Thyroid gland (tissue), 4 donors: Measurements from ENCODE around the gene KATNA1. TPM values are rescaled to one million over a fixed set of nuclear protein-coding genes. Genes with fewer than 3 reads are reported as not detected.

Source experiments
- DNase-seq, 2 donors: peaks; one replicate each; pipeline ENCODE4 v3.0.0-alpha.2; 2019
- H3K27ac ChIP-seq, 3 donors: fragments of 200-600 bp; sonication (generic); 1 replicate in 2 of 3; 2 replicates in 1 of 3; pipeline ENCODE4 v1.5.1; 2016 to 2019; ENCODE audit warnings: mild to moderate bottlenecking in 1 of 3, moderate library complexity in 1 of 3
- H3K27me3 ChIP-seq: fragments of 200-600 bp; sonication (generic); one replicate; pipeline ENCODE4 v1.5.1; 2019
- H3K36me3 ChIP-seq, 2 donors: fragments of 200-600 bp; sonication (generic); one replicate each; pipeline ENCODE4 v1.5.1; 2016 to 2019
- H3K4me1 ChIP-seq, 2 donors: fragments of 200-600 bp; sonication (generic); one replicate each; pipeline ENCODE4 v1.5.1; 2017 to 2019
- H3K4me3 ChIP-seq, 3 donors: fragments of 200-600 bp; sonication (generic); replicated peaks in 1 of 3; 1 replicate in 2 of 3; 2 replicates in 1 of 3; pipeline ENCODE4 v1.5.1; 2016; ENCODE audit warnings: mild to moderate bottlenecking in 1 of 3
- H3K9me3 ChIP-seq: fragments of 200-600 bp; sonication (generic); one replicate; pipeline ENCODE4 v1.5.1; 2017
- POLR2A ChIP-seq, 2 donors: fragments of 450-650 bp; IDR thresholded peaks; one replicate each; pipeline ENCODE4 v1.6.1; 2017; ENCODE audit warnings: antibody characterized with exemption in 2 of 2, mild to moderate bottlenecking in 2 of 2, moderate library complexity in 1 of 2
- WGBS, 2 donors: methylation state at CpG; one replicate each; pipeline ENCODE4 v1.1.5; 2017; 5-methylcytosine and 5-hydroxymethylcytosine counted together
- intact Hi-C: fragments of 100-400 bp; cut with DNase I; formaldehyde crosslinking; loops from one replicate; pipeline ENCODE4 v1.15.1; 2023
- total RNA-seq, 4 donors: library from RNA; depleted of rRNA; stranded (reverse); fragments of >200 nt; gene quantifications; one replicate each; pipeline ENCODE4 v1.2.3, GENCODE V29; 2016
- TF ChIP-seq, protein P1 (sequence below), 6 experiments: fragments of 200-600 bp in 3 of 6; fragments of 450-650 bp in 3 of 6; sonication (generic) in 3 of 6; IDR thresholded peaks; one replicate each; pipeline ENCODE4 v1.5.1; 2016 to 2019; ENCODE audit warnings: antibody characterized with exemption in 6 of 6, mild to moderate bottlenecking in 2 of 6, inconsistent platforms in 1 of 6, moderate library complexity in 1 of 6

The KATNA1 gene
- total RNA-seq, 4 donors from 2014 or later = 17.8 to 21.6 (median 18.4) TPM

DNA sequence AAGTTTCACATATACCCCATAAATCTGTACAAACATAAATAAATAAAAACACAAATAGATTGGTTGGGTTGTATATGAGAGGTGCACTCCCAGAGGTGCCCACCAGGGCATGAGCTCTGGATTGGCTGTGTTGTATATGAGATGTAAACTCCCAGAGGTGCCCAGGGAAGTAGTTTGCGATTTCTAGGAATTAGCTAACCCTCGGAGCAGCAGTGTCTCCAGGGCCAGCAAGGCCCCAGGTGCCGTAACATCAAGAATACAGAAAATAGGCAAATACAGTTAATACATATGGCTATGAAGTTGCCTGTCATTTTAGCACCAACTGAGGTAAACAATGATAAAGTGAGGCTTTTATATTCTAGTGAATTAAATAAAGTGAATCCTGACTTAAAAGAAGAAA lies 87.8 kb downstream of the KATNA1 start:
- no peak overlapping the region for H3K4me3 ChIP-seq
- no peaks in the 10 kb centered on the region for H3K27me3 ChIP-seq
- TF ChIP-seq, protein P1, sequence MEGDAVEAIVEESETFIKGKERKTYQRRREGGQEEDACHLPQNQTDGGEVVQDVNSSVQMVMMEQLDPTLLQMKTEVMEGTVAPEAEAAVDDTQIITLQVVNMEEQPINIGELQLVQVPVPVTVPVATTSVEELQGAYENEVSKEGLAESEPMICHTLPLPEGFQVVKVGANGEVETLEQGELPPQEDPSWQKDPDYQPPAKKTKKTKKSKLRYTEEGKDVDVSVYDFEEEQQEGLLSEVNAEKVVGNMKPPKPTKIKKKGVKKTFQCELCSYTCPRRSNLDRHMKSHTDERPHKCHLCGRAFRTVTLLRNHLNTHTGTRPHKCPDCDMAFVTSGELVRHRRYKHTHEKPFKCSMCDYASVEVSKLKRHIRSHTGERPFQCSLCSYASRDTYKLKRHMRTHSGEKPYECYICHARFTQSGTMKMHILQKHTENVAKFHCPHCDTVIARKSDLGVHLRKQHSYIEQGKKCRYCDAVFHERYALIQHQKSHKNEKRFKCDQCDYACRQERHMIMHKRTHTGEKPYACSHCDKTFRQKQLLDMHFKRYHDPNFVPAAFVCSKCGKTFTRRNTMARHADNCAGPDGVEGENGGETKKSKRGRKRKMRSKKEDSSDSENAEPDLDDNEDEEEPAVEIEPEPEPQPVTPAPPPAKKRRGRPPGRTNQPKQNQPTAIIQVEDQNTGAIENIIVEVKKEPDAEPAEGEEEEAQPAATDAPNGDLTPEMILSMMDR (IDR thresholded peaks at IDR 0.05) = peak in 4 of 6 experiments; percentile 8 to 49 (median 18)
- no peak for TF ChIP-seq POLR2A (IDR thresholded peaks at IDR 0.05)
- intact Hi-C loops = loop anchor here (10.0 kb wide), 2 partner anchors 174 to 304 kb away; partner anchors contain the start of gene LRP11
- WGBS, 2 donors = 57% methylated on average over 3 of the region's 3 CpGs
- no peak for DNase-seq
- no peaks in the 10 kb centered on the region for H3K36me3 ChIP-seq
- H3K9me3 ChIP-seq = no peaks in the 10 kb centered on the region
- H3K27ac ChIP-seq = no peak overlapping the region
- H3K4me1 ChIP-seq = no peaks in the 10 kb centered on the region

DNA sequence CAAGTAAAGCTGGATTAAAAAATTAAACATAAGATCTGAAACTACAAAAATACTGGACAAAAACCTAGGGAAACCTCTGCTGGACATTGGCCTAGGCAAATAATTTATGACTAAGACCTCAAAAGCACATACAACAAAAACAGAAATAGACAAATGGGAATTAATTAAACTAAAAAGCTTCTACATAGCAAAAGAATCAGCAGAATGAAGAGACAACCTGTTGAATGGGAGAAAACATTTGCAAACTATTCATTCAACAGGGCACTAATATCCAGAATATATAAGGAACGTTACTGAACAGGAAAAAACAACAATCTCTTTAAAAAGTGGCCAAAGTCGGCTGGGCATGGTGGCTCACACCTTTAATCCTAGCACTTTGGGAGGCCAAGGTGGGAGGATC lies 89.1 kb downstream of the KATNA1 start:
- TF ChIP-seq, protein P1 (IDR thresholded peaks at IDR 0.05) = no peak
- TF ChIP-seq POLR2A (IDR thresholded peaks at IDR 0.05) = no peak
- Histone ChIP-seq H3K36me3 (no peaks in the 10 kb centered on the region), H3K4me1 (no peaks in the 10 kb centered on the region), H3K4me3 (no peak overlapping the region), H3K9me3 (no peaks in the 10 kb centered on the region), H3K27me3 (no peaks in the 10 kb centered on the region), H3K27ac (no peak overlapping the region)
- WGBS, 2 donors = 70 to 74% methylated on average over 2 of the region's 2 CpGs
- no peak for DNase-seq
- intact Hi-C loops = no loop called here

DNA sequence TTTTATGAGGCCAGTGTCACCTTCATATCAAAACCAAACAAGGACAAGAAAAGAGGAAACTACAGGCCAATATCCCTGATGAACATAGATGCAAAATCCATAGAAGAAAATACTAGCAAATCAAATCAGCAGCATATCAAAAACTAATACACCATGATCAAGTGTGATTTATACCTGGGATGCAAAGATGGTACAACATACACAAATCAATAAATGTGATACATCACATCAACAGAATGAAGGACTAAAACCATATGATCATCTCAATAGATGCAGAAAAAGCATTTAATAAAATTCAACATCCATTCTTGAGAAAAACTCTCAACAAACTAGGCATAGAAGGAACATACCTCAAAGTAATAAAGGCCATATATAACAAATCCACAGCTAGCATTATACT lies 90.5 kb downstream of the KATNA1 start:
- no peak for TF ChIP-seq POLR2A (IDR thresholded peaks at IDR 0.05)
- TF ChIP-seq, protein P1 (IDR thresholded peaks at IDR 0.05) = no peak
- no peak overlapping the region for H3K4me3 ChIP-seq
- no peaks in the 10 kb centered on the region for H3K27me3 ChIP-seq
- intact Hi-C loops = no loop called here
- H3K4me1 ChIP-seq = no peaks in the 10 kb centered on the region
- H3K36me3 ChIP-seq = no peaks in the 10 kb centered on the region
- no peaks in the 10 kb centered on the region for H3K9me3 ChIP-seq
- H3K27ac ChIP-seq = no peak overlapping the region
- no peak for DNase-seq

DNA sequence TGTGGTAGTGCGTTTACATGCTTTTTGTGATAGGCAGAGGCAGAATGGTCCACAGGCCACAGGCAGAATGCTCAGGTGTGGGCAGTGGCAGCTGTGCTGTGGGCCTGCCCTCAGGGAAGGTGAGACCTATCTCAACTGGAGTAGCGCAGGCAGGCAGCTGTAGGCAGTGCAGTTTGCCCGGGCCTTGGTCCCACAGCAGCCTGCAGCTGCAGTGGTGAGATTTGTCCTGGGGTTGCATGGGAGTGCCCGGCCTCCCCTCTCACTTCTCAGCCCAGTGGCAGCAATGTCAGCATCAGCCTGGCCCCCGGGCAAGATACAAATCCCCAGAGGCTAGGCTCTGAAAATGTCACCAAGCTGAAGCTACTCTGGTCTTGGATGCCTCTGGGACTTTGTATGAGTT lies 96.6 kb downstream of the KATNA1 start:
- Histone ChIP-seq H3K9me3 (no peaks in the 10 kb centered on the region), H3K27ac (no peak overlapping the region), H3K4me1 (no peaks in the 10 kb centered on the region), H3K36me3 (no peaks in the 10 kb centered on the region), H3K4me3 (no peak overlapping the region), H3K27me3 (no peaks in the 10 kb centered on the region)
- DNase-seq = no peak
- TF ChIP-seq, protein P1 (IDR thresholded peaks at IDR 0.05) = no peak
- TF ChIP-seq POLR2A (IDR thresholded peaks at IDR 0.05) = no peak
- intact Hi-C loops = no loop called here
- WGBS, 2 donors = 60 to 100% methylated on average over 2 to 5 of the region's 5 CpGs

DNA sequence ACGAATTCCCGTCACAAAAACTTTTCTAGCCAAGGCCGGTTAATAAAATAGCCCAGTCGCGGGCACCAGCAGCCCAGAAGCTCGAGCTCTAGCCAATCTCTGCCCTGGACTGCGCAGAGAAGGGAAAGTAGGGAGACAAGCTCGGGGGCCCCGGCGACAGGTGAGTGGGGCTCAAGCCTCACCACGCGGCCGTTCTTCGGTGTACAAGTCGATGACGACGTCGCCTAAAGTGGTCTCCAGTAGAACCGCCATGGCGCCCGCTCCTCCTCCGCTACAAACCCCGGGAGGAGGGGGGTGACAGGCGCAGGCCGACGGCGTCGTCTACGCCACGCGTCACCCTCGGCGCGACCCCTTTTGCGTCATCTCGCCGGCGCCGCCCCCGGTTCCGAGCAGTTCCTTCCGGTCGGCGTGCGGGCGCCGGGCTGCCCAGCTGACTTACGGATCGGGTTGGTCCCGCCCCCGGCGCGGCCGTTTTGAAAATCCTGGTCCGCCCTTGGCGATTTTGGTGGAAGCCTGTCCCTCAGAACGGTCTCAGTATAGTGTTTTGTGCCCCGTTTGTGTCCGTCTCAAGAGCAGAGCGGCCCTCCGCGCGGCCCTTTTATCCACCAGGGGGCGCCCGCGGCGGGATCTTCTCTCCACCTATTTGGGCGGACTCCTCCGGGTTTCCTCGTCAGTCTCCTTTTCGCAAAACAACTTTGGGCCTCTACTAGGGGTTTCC lies 102.6 kb downstream of the KATNA1 start, which contains the start of gene PPIL4:
PPIL4 (minus strand) TSS at position 290 of the 718 bp plus-strand sequence; CDS start at position 252, 38 bp downstream.
- WGBS, 2 donors = 0 to 2% methylated on average over 37 to 54 of the region's 71 CpGs
- intact Hi-C loops = no loop called here
- Histone ChIP-seq H3K4me1 (peaks cover 15 to 24% of the 10 kb centered on the region in 2 donors), H3K36me3 (peaks cover 0 to under 1% of the 10 kb centered on the region in 2 donors), H3K9me3 (no peaks in the 10 kb centered on the region), H3K27me3 (no peaks in the 10 kb centered on the region), H3K27ac (peak within 1 kb of the TSS; percentile 82 to 95 (median 91)), H3K4me3 (peak within 1 kb of the TSS; percentile 81 to 100 (median 84))
- peak in 1 of 2 donors; percentile 91 for TF ChIP-seq POLR2A (IDR thresholded peaks at IDR 0.05)
- TF ChIP-seq, protein P1 (IDR thresholded peaks at IDR 0.05) = peak; percentile 42 to 74 (median 68)
- peak; percentile 96 to 97 for DNase-seq
